GM12874 (cell line): ENCODE results near the gene AP5M1.

Experiments
- TF ChIP-seq, protein P1 (sequence below): IDR thresholded peaks from 2 replicates; pipeline ENCODE4 v1.5.1; 2011; ENCODE audit warnings: low read depth, mild to moderate bottlenecking, control low read depth, low read length, moderate library complexity; ENCODE audit not compliant: insufficient read depth

Gene AP5M1

GRCh38 chr14:57246933-57247657, 21.7 kb upstream of the AP5M1 start:
- TF ChIP-seq, protein P1, sequence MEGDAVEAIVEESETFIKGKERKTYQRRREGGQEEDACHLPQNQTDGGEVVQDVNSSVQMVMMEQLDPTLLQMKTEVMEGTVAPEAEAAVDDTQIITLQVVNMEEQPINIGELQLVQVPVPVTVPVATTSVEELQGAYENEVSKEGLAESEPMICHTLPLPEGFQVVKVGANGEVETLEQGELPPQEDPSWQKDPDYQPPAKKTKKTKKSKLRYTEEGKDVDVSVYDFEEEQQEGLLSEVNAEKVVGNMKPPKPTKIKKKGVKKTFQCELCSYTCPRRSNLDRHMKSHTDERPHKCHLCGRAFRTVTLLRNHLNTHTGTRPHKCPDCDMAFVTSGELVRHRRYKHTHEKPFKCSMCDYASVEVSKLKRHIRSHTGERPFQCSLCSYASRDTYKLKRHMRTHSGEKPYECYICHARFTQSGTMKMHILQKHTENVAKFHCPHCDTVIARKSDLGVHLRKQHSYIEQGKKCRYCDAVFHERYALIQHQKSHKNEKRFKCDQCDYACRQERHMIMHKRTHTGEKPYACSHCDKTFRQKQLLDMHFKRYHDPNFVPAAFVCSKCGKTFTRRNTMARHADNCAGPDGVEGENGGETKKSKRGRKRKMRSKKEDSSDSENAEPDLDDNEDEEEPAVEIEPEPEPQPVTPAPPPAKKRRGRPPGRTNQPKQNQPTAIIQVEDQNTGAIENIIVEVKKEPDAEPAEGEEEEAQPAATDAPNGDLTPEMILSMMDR: no peak

- TF ChIP-seq, protein P1: no peak
Measured at GRCh38 chr14:57254884-57255283, 13.9 kb upstream of the AP5M1 start.

GRCh38 chr14:57259672-57260071, 9.1 kb upstream of the AP5M1 start:
- TF ChIP-seq, protein P1: no peak

- TF ChIP-seq, protein P1: no peak
Measured at GRCh38 chr14:57261604-57262003, 7.2 kb upstream of the AP5M1 start.

DNA sequence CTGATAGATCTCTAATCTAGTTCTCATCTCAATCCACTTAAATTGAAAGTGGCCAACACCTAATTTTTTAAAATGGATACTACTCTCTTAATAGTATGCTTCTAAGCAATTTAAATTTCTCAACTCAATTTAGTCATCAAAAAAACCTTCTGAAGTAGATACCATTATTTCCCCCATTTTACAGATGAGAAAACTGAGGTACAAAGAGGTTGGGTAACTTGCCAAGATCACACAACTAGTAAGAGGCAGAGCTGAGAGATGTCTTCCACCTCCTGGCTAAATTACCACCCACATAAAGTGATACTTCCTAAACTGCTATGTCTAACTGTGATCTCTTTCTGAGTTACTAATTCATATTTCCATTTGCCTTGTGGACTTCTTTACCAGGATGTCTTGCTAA, 6.7 kb upstream of the AP5M1 start:
- TF ChIP-seq, protein P1: no peak

- TF ChIP-seq, protein P1: no peak
Measured at GRCh38 chr14:57266065-57266464, 2.7 kb upstream of the AP5M1 start.

DNA sequence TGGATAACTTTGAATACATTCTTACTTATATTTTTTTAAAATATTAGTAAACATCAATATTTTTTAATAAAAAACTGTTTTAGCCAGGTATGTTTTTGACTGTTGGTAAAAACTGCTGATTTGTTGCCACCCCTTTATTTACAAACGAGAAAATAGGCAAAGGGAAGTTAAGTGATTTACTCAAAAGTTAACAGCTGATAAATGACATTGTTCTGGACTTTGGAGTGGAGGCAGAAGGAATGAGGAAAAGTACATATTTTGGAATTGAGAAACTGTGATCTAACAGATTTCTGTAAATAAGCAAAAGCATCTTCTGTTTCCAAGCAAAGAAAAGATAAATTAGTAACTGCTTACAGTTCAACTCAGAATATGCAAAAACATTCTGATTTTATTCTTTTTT, 4.5 kb downstream of the AP5M1 start:
- TF ChIP-seq, protein P1: no peak
